ENCODE data around the gene CRADD.
"Not testable (repeated sequence)": the region's sequence is repeated elsewhere in the genome, so short reads cannot be mapped to it uniquely, and the experiment has no call there.

The CRADD gene

DNA sequence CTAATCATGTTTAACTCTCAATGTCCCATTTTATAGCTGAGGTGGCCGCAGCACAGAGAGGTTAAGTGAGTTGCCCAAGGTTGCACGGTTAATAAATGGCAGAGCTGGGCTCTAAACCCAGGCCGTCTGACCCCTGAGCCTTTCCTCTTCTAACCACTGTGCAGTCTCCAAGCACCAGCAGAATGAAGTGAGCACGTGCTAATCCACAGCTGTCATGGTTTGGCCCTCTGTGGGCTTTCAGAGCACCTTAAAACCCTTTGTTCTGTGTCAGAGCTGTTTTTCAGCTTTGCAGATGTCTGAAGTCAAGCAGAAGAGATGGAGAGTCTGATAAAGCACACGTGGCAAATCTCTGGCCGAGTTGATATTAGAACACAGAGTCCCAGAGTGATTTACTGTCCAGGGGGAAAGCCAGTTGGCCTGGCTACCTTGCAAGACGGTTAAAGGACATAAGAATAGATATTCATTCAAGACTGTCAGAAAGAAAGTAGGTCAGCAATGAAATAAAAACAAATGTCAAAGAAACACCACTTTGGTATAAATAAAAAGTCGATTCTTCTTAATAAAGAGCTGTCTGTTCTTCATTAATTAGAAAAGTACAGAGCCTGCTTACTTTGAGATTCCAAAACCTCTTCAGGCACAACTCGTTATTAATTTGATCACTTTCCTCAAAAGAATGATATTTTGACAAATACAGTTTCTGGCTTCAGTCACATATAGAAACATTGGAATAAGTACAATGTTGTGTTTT lies 107.3 kb downstream of the CRADD start:
- DNase-seq (ENCODE audit: low spot score), result no peak

DNA sequence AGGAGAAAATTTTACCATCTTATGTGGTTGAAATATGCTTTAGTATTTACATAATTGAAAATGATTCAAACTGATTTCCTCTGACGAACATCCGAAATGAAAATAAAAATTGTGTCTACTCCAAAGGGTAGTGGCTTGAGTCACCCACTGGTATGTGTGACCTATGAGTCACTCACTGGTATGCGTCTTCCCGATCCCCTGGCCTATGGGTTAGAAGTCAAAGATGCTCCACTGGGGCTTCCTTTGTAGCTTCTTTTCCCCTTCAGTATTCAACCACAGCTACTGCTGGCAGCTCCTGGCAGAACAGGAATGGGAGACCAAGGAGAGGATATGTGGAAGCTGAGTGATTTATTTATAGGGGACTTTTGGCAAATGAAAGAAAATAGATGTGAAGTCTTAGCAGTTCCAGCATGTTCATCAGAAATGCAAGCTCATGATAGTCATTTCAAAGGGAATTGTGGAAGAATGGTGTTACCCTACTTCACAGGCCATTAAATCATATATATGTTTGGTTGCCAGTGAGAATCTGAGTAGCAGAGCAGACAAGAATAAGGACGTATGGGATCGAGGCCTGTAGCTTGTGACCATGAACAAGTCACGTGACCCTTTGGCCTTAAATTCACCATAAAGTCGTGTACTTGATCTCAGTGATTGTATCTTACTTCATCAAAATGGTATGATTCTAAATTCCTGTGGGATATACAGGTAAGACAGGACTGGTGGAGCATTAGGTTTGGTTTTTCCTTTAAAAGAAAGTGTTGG lies 108.3 kb downstream of the CRADD start:
- DNase-seq (ENCODE audit: low spot score), result peak; percentile 41

DNA sequence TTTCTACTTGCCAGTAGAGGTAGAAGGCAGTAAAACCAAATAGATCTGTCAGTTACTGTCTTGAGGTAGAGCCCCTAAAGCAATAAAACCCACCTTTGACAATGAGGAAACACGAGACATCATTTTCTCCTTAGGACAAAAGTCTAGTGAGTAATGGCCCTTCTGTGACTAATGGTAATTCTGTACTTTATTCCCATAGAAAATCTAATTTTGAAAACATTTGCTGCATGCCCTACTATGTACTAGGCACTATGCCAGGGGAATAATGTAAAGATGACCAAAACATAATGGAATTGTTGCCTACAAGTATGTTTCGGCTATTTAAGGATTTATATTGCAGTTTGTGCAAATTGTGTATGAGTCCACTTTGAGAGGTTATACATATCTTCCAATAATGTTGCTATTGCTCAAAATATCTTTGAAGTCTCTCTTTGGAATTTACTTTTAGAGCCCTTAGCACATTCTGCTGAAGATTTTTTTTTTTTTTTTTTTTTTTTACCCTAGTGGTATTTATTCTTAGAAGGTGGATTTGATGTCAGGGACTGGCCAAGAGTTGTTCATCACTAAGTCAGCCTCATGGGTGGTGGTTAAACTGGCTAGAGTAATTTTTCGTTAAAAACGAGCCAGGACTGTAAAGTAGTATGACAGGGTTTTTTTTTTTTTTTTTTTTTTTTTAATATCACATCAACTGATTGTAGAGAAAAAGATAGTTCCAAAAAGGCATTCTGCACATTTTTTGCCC lies 109.7 kb downstream of the CRADD start:
- DNase-seq (ENCODE audit: low spot score), result no peak

DNA sequence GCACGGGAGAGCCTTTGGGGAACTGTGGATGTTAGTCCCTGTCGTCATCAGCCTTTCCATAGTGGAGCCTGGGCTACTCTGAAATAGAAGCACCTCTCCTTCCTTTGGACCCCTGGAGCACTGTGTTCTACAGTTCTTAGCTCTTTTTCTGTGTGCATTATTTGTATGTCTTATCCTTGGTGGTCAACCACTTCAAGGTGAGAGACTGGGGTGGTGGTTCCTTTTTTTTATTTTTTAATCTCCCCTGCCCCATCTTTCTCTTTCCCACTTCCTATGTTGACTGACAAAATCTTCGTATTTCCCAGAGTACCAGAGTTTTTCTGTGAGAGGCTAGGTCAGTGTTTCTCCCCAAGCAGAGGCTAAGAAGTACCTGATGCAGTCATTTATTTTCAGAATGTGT lies 111.7 kb downstream of the CRADD start:
- no peak for DNase-seq (ENCODE audit: low spot score)

DNA sequence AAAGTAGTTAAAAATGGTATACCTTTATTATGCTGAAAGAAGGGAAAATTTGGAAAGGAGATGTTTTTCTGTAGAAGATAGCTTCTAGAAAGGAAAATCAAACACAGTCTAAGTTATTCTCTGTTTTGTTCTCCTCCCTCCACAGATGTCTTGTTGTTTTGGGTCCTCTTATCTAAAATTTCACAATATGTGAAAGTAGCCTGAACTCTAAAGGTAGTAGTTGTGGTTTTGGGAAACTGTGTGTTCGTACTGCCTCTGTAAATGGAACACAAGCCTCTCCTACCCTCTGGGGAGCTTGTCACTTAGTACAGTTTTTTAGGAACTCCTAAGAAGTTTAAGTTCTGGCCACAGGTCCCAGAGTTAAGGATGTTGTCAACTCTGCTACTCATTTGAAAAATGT lies 112.6 kb downstream of the CRADD start:
- DNase-seq (ENCODE audit: low spot score), result no peak

DNA sequence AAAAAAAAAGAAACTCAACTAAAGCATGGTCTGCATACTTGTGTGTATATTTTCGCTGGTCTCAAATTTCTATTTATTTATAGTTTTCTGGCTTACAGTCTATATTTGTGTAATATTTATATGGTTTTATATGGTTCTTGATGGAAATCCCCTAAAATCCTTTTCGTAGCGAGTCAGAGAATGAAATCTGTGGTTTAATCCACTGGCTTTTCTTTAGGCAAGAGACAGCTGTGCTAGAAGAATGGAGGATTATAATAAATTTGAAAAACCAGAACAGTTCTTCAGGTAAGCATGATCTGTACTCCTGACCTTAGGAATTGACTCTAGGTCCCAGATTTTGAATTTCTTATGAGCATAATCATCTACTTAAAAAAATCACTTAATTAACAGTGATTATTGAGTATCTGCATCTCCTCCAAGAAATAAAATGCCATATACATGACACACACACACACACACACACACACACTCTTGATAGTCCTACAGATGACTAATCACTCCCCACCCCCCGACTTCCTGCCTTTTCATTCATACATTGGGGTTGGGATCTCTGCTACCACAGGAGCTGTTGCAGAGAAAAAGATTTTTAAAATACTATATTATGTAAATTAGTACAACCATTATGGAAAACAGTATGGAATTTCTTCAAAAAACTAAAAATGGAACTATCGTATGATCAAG lies 113.4 kb downstream of the CRADD start:
- DNase-seq (ENCODE audit: low spot score), result no peak

DNA sequence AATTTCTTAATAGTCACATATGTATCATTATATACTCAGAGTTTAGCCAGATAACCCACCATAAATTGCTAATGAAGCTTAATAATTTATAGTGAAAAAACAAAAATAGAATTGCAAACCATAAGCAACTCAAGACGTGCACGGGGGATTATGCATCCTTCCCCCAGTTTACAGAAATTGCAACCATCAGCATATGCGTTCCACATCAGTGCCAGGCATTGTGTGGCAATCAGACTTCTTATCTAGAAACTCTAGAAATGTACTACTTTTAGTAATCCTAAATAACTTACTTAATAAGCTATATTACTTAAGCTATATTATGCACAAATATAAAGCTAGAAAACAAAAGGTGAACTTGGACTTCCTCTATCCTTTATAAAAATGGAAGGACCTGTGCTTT lies 115.8 kb downstream of the CRADD start:
- no peak for DNase-seq (ENCODE audit: low spot score)

DNA sequence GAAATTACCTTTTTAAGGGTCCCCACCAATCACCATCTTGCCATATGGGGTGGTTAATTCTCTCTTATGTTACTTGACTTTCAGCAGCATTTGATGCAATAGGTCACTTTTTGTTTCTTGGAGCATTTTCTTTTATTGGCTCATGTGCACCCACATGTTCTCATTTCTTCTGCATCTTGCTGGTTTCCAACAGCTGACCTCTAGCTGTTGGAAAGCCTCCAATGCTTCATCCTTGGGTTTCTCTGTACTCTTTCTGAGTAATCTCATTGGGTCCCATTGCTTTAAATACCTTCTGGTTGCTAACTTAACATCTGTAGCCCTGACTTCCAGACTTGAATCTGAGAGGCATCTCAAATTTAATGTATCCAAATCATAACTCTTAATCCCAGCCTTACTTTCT lies 116.8 kb downstream of the CRADD start:
- DNase-seq (ENCODE audit: low spot score), result no peak

DNA sequence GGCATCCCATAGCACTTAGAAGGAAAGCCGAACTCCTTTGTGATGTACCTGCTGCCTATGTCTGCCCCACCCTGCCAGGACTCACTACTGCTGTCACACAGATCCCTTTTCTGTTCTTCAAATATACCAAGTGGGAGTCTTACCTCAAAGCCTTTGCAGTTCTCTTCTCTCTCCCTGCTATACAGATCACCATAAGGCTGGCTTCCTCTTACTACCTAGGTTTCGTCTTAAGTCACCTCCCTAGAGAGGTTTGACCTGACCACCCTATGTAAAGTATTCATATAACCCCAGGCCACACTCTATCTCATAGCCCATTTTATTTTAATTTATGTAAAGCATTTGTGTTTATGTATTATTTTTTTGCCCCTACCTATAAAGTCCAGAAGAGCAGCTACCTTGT lies 117.6 kb downstream of the CRADD start:
- DNase-seq (ENCODE audit: low spot score), result no peak

DNA sequence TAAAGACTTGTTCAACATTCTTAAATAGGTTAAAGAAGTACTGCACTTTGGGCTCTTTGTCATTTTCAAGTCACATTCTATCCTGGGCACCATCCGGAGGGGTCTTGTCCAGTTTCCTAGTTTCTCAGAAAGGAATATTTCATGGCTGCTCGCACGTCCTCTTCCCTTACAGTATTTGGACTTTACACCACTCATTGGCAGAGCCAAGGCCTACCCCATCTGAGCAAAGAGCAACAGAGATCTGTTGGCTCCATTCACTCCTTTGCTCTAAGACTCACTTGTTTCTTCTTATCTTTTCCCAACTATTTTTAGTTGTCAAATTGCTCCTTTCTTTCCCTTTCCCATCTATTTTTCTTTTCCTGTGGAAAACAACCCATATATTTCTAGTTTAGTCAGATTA lies 118.2 kb downstream of the CRADD start:
- DNase-seq (ENCODE audit: low spot score), result no peak

DNA sequence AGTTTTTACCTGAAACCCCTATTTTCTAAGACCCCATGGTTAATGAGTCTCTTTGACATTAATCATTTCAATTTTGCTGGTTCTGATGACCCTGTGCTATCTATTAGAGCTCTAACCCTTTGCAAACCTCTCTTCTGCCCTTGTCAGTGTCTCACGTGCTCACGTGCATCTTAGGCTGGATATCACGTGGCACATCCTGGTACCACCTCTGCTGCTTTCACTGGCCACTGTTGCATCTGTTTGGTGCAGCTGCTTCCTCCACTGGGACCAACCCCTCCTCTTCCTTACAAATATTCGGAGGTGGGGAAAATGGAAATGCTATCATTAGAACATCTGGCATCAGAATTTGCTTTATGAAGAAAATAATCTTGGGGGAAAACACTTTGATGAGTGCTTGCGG lies 119.6 kb downstream of the CRADD start:
- DNase-seq (ENCODE audit: low spot score), result no peak

DNA sequence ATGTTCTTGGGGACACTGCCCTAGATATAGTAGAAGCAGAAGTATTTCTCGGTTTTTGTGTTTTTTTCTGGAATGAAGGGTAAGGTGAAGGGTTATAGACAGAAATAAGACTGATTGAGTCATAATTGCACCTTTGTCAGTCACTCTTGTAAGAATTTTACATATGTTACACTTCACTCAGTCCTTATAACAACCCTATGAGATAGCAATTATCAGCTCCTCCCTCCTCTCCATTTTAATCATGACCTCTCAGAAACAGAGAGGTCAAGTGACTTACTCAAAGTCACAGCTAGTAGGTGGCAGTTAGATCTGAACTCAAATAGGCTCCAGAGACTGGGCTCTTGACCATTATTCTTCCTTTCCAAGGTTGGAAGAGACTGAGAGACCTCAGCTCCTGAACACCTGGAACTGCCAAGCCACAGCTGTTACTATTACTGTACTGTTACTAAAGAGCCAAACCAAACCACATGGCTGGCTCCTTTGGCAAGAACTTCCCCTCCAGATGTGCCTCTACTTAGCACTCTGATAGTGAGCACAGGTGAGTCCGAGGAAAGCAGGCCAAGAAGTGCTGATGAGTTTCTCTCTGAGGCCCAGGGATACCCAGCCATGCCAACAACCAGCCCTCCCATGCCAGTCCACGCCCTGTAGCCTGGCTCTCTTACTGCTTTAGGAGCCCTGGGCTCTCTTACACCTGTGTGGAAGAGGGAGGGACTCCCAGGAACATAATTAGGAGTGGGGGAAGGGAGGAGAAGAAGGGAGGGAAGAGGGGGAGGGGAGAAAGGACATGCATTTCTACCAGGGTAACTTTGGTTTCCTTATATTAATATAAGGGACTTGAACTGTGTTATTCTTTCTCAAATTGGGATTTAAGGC lies 121.3 kb downstream of the CRADD start:
- no peak for DNase-seq (ENCODE audit: low spot score)

DNA sequence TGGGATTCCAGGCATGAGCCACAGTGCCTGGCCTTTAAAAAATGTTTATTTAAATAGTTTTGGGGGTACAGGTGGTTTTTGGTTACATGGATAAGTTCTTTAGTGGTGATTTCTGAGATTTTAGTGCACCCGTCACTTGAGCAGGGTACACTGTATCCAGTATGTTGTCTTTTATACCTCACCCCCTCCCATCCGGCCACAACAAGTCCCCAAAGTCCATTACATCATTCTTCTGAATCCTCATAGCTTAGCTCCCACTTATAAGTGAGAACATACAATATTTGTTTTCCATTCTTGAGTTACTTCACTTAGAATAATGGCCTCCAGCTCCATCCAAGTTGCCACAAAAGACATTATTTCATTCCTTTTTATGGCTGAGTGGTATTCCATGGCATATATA lies 124.5 kb downstream of the CRADD start:
- DNase-seq (ENCODE audit: low spot score), result not testable (repeated sequence)

DNA sequence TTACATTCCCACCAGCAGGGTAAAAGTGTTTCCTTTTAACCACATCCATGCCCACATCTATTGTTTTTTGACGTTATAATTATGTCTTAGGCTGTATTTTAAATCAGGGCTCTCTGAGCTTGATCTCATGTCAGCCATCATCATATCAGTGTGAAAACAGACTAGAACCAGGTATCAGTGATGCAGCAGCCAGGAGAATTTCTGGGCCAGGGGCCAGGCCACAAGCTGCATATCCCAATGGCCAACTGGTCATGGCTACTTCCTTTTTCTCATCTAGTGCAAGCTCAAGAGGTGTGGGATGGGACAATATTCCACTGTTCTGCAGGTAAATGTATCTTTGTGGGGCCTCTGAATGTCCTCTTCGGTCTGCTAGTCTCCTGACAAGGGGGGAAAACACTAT lies 125.1 kb downstream of the CRADD start:
- DNase-seq (ENCODE audit: low spot score), result no peak

DNA sequence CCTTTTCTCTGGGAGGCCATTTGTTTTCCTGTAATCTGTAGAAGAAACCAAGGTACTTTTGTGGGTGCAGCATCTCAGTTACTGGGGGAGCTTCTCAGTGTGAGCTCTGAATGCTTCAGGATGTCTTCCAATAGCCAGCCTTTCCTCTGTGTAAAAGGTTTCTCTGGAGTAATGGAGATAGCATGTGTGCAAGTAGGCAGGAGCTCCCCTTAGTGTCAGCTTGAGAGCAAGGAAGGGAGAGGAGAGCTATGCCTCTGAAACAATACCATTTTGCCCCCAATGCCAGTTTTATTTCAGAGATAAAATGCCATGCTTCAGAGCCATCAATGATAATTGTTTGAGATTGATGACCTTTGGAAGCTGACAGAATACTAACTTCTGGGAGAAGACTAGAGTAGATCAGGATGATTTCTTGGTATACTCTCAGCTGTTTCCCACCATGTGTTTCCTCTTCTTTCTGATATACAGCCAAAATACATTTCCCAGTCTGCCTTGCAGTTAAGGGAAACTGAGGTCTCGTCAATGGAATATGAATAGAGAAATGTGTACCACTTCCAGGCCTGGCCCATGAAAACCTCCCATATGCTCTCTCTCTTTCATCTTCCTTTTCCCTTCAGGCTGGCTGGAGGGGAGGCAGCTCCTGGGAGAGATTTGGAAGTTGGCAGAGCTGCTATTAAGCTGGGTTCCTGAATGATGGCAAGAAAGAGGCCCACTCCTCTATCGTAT lies 125.7 kb downstream of the CRADD start:
- no peak for DNase-seq (ENCODE audit: low spot score)

DNA sequence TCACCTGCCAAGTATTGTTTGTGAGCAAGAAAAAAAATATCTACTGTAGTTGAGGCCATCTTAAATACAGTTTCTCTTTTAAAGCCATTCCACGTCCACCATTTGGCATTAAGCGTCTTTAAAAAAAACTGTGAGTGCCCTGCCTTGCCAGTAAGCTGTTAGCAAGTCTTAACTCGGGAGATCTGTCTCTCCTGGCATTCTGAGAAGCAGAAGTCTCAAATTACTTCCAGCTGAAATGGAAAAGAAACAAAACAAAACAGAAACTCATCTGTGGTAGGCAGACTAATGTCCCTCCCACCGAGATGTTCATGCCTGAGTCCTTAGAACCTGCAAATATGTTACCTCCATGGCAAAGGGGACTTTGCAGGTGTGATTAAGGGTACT lies 126.2 kb downstream of the CRADD start:
- no peak for DNase-seq (ENCODE audit: low spot score)

DNA sequence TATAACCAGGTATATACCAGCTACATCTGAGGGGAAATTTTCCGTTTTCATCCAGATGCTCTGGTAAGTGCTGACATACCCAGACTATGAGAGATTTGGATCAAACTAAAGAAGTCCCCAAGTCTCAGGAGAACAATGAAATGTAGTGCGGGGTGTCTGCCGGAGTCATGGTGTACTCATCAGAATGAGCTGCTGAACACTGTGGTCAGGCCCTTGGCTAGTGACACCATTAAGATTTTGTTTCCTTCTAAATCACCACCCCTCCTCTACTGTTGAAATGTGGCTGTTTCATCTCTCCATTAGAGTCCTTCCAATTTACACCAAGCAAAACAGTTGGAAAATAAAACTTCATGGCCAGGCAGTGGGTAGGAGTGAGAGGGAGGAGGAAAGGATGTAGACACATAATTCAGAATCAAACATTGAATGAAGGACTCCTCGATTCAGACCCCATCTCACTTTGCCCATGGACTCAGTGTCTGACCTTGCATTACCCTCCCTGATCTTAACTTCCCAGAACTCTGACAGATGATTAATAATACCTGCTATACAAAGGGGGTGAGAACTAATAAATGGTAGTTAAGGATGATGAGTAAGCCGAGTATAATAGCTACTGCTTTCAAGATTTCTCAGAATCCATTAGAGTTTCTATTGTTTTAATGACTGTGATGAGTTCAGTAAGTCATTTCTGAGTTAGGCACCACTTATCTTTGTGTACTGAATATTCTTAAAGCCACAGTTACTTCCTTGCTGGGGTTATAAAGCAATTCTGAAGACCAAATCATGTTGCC lies 127.4 kb downstream of the CRADD start:
- no peak for DNase-seq (ENCODE audit: low spot score)

DNA sequence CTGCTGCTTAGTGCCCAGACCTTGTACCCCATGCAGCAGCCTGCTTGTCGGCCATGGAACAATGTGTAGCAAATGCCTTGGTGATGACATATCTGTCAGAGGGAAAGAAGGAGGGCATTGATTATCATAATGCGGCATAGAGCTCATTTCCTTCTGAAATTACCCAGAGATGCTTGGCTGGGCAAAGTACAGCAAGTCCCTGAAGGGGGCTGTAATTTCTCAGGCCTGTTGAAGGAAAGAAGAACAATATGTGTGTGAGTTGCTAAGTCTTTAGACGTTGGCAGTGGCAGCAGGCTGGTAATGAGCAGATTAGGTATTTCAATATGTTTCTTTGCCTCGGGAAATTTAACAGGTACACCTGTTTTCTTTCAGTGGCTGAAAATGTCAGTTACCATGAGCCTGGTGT lies 128.6 kb downstream of the CRADD start:
- DNase-seq (ENCODE audit: low spot score), result no peak

DNA sequence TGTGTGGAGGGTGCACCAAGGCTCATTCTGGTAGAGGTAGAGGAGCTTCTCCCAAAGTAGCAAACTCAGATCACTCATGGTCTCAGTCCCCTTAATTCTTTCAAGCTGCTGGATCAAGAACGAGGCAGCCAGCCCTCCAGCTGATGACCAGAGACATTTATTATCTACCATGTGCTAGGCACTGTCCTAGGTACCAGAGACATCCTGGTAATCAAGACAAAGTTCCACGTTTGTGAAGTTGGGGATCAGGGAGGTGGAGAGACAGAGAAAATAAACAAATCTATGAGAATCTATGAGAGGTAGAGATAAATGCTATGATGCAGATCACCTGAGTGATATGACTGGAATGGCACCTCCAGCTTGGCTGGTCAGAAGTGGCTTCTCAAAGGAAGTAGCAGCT lies 130.2 kb downstream of the CRADD start:
- no peak for DNase-seq (ENCODE audit: low spot score)

All from iPS-NIHi11 (cell line).